ENCODE results near the gene NAV1.

Gene NAV1

DNA sequence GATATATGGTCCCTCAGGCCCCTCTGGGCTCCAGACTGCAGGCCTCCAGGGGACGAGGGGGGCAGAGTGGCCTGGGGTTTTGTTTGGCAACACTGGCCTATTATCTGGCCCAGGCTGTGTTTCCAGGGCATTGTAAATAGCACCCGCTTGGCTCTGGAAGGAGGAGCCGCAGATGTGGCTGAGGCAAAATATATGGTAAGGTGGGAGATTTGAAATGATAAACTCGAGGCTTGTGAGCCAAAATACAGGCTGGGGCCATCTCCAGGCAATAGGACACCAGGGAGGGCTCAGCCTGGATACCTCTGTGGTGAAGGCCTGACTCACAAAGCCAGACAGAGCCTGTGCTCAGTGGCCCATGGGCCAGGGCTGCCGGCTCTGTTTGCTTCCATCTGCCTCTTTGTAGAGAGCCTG lies 14.0 kb downstream of the NAV1 start:
- H3K4me3 ChIP-seq (replicated peaks; ENCODE audit: insufficient read depth, low read length) = no peak overlapping the region
- no peak for DNase-seq (ENCODE audit: low read depth in 1 of 2, low spot score in 1 of 2)
- no peaks in the 10 kb centered on the region for H3K27me3 ChIP-seq (ENCODE audit: insufficient read depth, poor library complexity, severe bottlenecking)
- no peak overlapping the region for H3K27ac ChIP-seq (replicated peaks)
- TF ChIP-seq POLR2AphosphoS5 (IDR thresholded peaks at IDR 0.05; ENCODE audit: low read depth) (no peak), SPI1 (IDR thresholded peaks at IDR 0.05; ENCODE audit: borderline replicate concordance, low read depth) (no peak)
- TF ChIP-seq, protein P1, sequence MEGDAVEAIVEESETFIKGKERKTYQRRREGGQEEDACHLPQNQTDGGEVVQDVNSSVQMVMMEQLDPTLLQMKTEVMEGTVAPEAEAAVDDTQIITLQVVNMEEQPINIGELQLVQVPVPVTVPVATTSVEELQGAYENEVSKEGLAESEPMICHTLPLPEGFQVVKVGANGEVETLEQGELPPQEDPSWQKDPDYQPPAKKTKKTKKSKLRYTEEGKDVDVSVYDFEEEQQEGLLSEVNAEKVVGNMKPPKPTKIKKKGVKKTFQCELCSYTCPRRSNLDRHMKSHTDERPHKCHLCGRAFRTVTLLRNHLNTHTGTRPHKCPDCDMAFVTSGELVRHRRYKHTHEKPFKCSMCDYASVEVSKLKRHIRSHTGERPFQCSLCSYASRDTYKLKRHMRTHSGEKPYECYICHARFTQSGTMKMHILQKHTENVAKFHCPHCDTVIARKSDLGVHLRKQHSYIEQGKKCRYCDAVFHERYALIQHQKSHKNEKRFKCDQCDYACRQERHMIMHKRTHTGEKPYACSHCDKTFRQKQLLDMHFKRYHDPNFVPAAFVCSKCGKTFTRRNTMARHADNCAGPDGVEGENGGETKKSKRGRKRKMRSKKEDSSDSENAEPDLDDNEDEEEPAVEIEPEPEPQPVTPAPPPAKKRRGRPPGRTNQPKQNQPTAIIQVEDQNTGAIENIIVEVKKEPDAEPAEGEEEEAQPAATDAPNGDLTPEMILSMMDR (IDR thresholded peaks at IDR 0.05; ENCODE audit: insufficient read depth, low read length) = no peak

DNA sequence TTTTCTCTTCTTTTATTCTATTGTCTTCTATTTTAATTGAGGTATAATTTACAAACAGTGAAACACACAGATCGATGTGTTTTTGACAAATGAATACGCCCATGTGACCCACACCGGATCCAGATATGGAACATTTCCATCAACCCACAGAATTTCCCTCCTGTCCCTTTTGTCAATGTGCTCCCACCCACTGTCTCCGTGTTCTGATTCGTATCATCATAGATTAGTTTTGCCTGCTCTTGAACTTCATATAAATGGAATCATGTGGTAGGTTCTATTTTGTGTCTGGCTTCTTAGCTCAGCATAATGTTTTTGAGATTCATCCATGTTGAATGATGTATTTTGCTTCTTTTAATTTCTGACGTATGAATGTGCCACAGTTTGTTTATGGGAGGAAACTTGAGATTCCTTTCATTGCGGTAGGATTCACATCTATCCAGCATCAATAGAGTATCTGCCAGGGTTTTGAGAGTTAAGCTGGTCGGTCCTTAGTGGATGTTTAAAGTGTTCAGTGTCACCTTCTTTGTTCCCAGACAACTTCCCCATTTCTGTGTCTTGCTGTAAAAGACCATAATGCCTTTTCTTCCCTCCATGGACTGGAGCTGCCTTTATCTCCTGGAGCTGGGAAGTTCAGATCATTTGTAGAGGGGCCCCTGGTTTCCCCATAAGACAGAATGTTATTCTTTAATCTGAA lies 14.7 kb downstream of the NAV1 start:
- Histone ChIP-seq H3K4me3 (replicated peaks; ENCODE audit: insufficient read depth, low read length) (no peak overlapping the region), H3K27me3 (ENCODE audit: insufficient read depth, poor library complexity, severe bottlenecking) (no peaks in the 10 kb centered on the region), H3K27ac (replicated peaks) (no peak overlapping the region)
- no peak for TF ChIP-seq GABPA (IDR thresholded peaks at IDR 0.05; ENCODE audit: low read depth)
- TF ChIP-seq, protein P2, sequence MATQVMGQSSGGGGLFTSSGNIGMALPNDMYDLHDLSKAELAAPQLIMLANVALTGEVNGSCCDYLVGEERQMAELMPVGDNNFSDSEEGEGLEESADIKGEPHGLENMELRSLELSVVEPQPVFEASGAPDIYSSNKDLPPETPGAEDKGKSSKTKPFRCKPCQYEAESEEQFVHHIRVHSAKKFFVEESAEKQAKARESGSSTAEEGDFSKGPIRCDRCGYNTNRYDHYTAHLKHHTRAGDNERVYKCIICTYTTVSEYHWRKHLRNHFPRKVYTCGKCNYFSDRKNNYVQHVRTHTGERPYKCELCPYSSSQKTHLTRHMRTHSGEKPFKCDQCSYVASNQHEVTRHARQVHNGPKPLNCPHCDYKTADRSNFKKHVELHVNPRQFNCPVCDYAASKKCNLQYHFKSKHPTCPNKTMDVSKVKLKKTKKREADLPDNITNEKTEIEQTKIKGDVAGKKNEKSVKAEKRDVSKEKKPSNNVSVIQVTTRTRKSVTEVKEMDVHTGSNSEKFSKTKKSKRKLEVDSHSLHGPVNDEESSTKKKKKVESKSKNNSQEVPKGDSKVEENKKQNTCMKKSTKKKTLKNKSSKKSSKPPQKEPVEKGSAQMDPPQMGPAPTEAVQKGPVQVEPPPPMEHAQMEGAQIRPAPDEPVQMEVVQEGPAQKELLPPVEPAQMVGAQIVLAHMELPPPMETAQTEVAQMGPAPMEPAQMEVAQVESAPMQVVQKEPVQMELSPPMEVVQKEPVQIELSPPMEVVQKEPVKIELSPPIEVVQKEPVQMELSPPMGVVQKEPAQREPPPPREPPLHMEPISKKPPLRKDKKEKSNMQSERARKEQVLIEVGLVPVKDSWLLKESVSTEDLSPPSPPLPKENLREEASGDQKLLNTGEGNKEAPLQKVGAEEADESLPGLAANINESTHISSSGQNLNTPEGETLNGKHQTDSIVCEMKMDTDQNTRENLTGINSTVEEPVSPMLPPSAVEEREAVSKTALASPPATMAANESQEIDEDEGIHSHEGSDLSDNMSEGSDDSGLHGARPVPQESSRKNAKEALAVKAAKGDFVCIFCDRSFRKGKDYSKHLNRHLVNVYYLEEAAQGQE (IDR thresholded peaks at IDR 0.05; ENCODE audit: insufficient replicate concordance, low read depth) = no peak
- no peak for DNase-seq (ENCODE audit: low read depth in 1 of 2, low spot score in 1 of 2)

DNA sequence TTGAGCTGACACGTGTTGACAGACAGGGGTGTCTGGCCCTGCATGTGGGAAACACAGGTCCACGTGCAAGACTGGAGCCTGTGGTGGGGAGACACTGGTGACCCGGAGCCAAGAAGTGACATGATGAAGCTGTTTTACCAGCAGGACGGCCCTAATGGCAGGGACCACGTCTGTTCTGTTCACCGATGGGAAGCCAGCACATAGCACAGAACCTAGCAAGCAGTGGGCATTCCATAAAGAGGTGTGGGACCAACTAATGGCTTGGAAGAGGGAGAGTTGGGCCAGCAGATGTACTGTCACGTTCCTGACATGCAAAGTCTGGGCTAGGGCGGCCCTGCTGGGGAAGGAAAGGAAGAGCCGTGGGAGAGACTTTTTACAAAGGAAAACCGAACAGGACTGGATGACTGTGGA lies 15.3 kb downstream of the NAV1 start:
- H3K27me3 ChIP-seq (ENCODE audit: insufficient read depth, poor library complexity, severe bottlenecking) = no peaks in the 10 kb centered on the region
- no peak overlapping the region for H3K4me3 ChIP-seq (replicated peaks; ENCODE audit: insufficient read depth, low read length)
- H3K27ac ChIP-seq (replicated peaks) = no peak overlapping the region
- no peak for DNase-seq (ENCODE audit: low read depth in 1 of 2, low spot score in 1 of 2)
- TF ChIP-seq POLR2AphosphoS5 (IDR thresholded peaks at IDR 0.05; ENCODE audit: low read depth) (no peak), GABPA (IDR thresholded peaks at IDR 0.05; ENCODE audit: low read depth) (no peak), SPI1 (IDR thresholded peaks at IDR 0.05; ENCODE audit: borderline replicate concordance, low read depth) (no peak)
- TF ChIP-seq, protein P1 (IDR thresholded peaks at IDR 0.05; ENCODE audit: insufficient read depth, low read length) = no peak
- TF ChIP-seq, protein P2 (IDR thresholded peaks at IDR 0.05; ENCODE audit: insufficient replicate concordance, low read depth) = no peak

DNA sequence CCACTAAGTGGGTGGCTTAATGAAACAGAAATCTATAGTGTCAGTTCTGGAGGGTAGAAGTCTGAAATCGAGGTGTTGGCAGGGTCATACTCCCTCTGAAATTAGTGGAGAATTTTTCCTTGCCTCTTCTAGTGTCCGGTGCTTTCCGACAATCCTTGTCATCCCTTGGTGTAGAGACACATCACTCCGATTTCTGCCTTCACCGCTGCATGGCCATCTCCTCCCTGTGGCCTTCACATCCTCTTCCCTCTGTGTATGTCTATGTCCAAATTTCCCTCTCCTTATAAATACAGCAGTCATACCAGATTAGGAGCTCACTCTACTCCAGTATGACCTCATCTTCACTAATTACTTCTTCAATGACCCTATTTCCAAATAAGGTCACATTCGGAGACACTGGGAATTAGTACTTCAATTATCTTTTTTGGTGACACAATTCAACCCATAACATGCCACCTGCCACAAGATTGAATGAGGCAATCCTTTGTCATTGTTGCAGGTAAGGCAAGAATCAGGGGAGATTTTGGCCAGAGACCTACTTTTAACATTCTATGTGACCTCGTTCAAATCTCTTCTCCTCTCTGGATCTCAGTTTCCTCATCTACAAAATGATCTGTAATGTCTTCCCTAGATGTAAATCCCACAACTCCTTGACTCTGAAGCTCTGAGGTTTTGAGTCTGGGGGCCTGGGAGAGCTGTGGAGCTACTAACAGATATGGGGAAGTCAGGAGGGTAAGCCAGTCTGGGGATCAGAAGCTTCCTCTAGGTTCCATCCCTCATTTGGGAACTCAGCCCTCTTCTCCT lies 16.1 kb downstream of the NAV1 start:
- TF ChIP-seq SPI1 (IDR thresholded peaks at IDR 0.05; ENCODE audit: borderline replicate concordance, low read depth) = no peak
- TF ChIP-seq POLR2AphosphoS5 (IDR thresholded peaks at IDR 0.05; ENCODE audit: low read depth) = no peak
- DNase-seq (ENCODE audit: low read depth in 1 of 2, low spot score in 1 of 2) = no peak
- H3K4me3 ChIP-seq (replicated peaks; ENCODE audit: insufficient read depth, low read length) = no peak overlapping the region

More for the DNA sequence above, 16.1 kb downstream of the NAV1 start:
- Histone ChIP-seq H3K27me3 (ENCODE audit: insufficient read depth, poor library complexity, severe bottlenecking) (no peaks in the 10 kb centered on the region), H3K27ac (replicated peaks) (no peak overlapping the region)

Data from HL-60 (cell line).